ENCODE results near the gene GREM2. TPM values are rescaled to one million over a fixed set of nuclear protein-coding genes. Genes with fewer than 3 reads are reported as not detected.

The GREM2 gene
- total and polyA plus RNA-seq, 2 donors (not counting 3 experiments of a cell fraction or from before 2014, with no cell fraction given): not detected

DNA sequence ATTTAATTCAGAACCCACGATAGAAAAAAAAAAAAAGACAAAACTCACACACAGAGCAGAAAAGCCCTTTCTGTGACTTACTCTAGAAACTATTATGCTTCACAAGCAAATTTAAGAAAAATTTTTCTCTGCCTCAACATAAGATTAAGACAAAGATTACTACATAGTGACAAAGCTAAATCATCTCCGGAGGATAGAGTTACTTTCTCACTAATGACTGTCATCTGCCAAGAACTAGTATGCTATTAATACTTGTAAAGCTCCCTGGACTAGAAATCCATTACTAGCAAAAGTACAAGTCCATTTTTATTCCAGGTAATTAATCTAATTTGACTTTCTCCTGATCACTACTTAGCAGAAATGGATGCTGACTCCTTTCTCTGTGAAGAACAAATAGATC, 25.9 kb downstream of the GREM2 start:
- intact Hi-C loops (cut with micrococcal nuclease) (no loop called here), dilution Hi-C loops (cut with MboI; ENCODE audit: extremely low pct_ligation_motif_present, low sequenced_read_pairs) (no loop called here)
- H3K36me3 ChIP-seq (ENCODE audit: control insufficient read depth in 2 of 2, extremely low read depth in 1 of 2, insufficient read depth in 2 of 2, low read length in 2 of 2): no peaks in the 10 kb centered on the region
- POLR2A ChIA-PET: no interaction called here
- no peaks in the 10 kb centered on the region for H4K20me1 ChIP-seq (replicated peaks; ENCODE audit: control insufficient read depth, extremely low read depth, insufficient read depth, low read length)
- no peak overlapping the region for H2AFZ ChIP-seq (ENCODE audit: low read depth, low read length)
- no peaks in the 10 kb centered on the region for H3K9me1 ChIP-seq (replicated peaks; ENCODE audit: control insufficient read depth, extremely low read depth, insufficient read depth, low read length)
- peaks cover 2% of the 10 kb centered on the region for H3K9me3 ChIP-seq (replicated peaks; ENCODE audit: control insufficient read depth, insufficient read depth, low read length)
- no peak overlapping the region for H3K9ac ChIP-seq (replicated peaks; ENCODE audit: extremely low read depth, insufficient read depth, low read length)
- H3K4me1 ChIP-seq (ENCODE audit: control insufficient read depth, extremely low read depth, insufficient read depth, low read length): no peaks in the 10 kb centered on the region
- DNase-seq (ENCODE audit: low read depth, low spot score) (no peak), FAIRE-seq (no peak)
- H3K4me3 ChIP-seq (replicated peaks in 1 of 3; ENCODE audit: insufficient read depth in 1 of 3, low read depth in 1 of 3, low read length in 3 of 3): no peak overlapping the region
- no peak overlapping the region for H3K4me2 ChIP-seq (ENCODE audit: insufficient read depth, low read length)
- H3K79me2 ChIP-seq (ENCODE audit: control insufficient read depth, insufficient read depth, low read length): no peaks in the 10 kb centered on the region
- CTCF ChIA-PET: interaction anchor here (0.7 kb wide), 2 partner anchors 59 to 1276 kb away, joined by 3 read pairs; no protein-coding TSS in a partner anchor
- no peak for TF ChIP-seq FOS (IDR thresholded peaks at IDR 0.05; ENCODE audit: borderline replicate concordance, insufficient read depth, low read length)
- TF ChIP-seq, protein P1, sequence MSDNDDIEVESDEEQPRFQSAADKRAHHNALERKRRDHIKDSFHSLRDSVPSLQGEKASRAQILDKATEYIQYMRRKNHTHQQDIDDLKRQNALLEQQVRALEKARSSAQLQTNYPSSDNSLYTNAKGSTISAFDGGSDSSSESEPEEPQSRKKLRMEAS (IDR thresholded peaks at IDR 0.05; ENCODE audit: insufficient read depth, insufficient read length): no peak
- TF ChIP-seq, protein P2, sequence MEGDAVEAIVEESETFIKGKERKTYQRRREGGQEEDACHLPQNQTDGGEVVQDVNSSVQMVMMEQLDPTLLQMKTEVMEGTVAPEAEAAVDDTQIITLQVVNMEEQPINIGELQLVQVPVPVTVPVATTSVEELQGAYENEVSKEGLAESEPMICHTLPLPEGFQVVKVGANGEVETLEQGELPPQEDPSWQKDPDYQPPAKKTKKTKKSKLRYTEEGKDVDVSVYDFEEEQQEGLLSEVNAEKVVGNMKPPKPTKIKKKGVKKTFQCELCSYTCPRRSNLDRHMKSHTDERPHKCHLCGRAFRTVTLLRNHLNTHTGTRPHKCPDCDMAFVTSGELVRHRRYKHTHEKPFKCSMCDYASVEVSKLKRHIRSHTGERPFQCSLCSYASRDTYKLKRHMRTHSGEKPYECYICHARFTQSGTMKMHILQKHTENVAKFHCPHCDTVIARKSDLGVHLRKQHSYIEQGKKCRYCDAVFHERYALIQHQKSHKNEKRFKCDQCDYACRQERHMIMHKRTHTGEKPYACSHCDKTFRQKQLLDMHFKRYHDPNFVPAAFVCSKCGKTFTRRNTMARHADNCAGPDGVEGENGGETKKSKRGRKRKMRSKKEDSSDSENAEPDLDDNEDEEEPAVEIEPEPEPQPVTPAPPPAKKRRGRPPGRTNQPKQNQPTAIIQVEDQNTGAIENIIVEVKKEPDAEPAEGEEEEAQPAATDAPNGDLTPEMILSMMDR (IDR thresholded peaks at IDR 0.05; ENCODE audit: extremely low read depth in 1 of 2, insufficient read depth in 1 of 2, low read depth in 1 of 2, low read length in 2 of 2): no peak
- no peak for TF ChIP-seq MYC (IDR thresholded peaks at IDR 0.05; ENCODE audit: low read depth, low read length)
- no peaks in the 10 kb centered on the region for H3K27me3 ChIP-seq (ENCODE audit: control insufficient read depth in 2 of 2, insufficient read depth in 2 of 2, low read length in 2 of 2)
- H3K27ac ChIP-seq (ENCODE audit: insufficient read depth, low read depth, low read length): no peak overlapping the region
- no TSS peak for BruUV-seq (replicated peaks)

DNA sequence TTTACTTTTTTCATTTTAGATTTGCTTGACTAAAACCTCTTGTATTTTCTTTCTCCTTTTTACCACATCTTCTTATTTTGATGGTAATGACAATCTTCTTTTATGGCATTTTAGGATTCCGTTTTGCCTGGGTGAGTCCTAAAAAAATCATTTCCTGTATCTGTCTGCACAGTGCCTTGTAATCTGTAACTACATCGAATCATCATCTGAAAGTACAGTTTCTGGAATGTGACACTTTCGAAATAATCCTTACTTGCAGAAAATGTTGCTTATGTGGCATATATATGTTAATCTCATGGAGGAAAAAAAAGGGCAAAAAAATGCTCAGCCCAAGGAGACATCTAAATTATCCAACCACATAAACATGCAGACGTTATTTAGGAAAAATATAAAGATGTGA, 29.0 kb downstream of the GREM2 start:
- Histone ChIP-seq H3K9me1 (replicated peaks; ENCODE audit: control insufficient read depth, extremely low read depth, insufficient read depth, low read length) (no peaks in the 10 kb centered on the region), H3K79me2 (ENCODE audit: control insufficient read depth, insufficient read depth, low read length) (no peaks in the 10 kb centered on the region), H3K9ac (replicated peaks; ENCODE audit: extremely low read depth, insufficient read depth, low read length) (no peak overlapping the region), H2AFZ (ENCODE audit: low read depth, low read length) (no peak overlapping the region), H3K4me1 (ENCODE audit: control insufficient read depth, extremely low read depth, insufficient read depth, low read length) (no peaks in the 10 kb centered on the region), H3K27me3 (ENCODE audit: control insufficient read depth in 2 of 2, insufficient read depth in 2 of 2, low read length in 2 of 2) (no peaks in the 10 kb centered on the region), H3K9me3 (replicated peaks; ENCODE audit: control insufficient read depth, insufficient read depth, low read length) (peaks cover 2% of the 10 kb centered on the region), H3K27ac (ENCODE audit: insufficient read depth, low read depth, low read length) (no peak overlapping the region), H3K36me3 (ENCODE audit: control insufficient read depth in 2 of 2, extremely low read depth in 1 of 2, insufficient read depth in 2 of 2, low read length in 2 of 2) (no peaks in the 10 kb centered on the region), H3K4me3 (replicated peaks in 1 of 3; ENCODE audit: insufficient read depth in 1 of 3, low read depth in 1 of 3, low read length in 3 of 3) (no peak overlapping the region), H3K4me2 (ENCODE audit: insufficient read depth, low read length) (no peak overlapping the region), H4K20me1 (replicated peaks; ENCODE audit: control insufficient read depth, extremely low read depth, insufficient read depth, low read length) (no peaks in the 10 kb centered on the region)
- no peak for DNase-seq (ENCODE audit: low read depth, low spot score)
- CTCF ChIA-PET: no interaction called here
- FAIRE-seq: no peak
- BruUV-seq (replicated peaks): no TSS peak
- POLR2A ChIA-PET: no interaction called here
- dilution Hi-C loops (cut with MboI; ENCODE audit: extremely low pct_ligation_motif_present, low sequenced_read_pairs): no loop called here
- TF ChIP-seq GATA2 (IDR thresholded peaks at IDR 0.05; ENCODE audit: insufficient read depth, insufficient read length, low read depth, low read length): no peak
- TF ChIP-seq EZH2 (IDR thresholded peaks at IDR 0.05; ENCODE audit: borderline replicate concordance, low read depth, low read length, severe bottlenecking): no peak
- TF ChIP-seq POLR2A (IDR thresholded peaks at IDR 0.05; ENCODE audit: low read depth, low read length): no peak
- TF ChIP-seq POLR2AphosphoS5 (IDR thresholded peaks at IDR 0.05; ENCODE audit: insufficient read depth, low read depth, low read length): no peak
- TF ChIP-seq FOS (IDR thresholded peaks at IDR 0.05; ENCODE audit: borderline replicate concordance, insufficient read depth, low read length): no peak
- TF ChIP-seq MYC (IDR thresholded peaks at IDR 0.05; ENCODE audit: low read depth, low read length): no peak
- TF ChIP-seq, protein P1 (IDR thresholded peaks at IDR 0.05; ENCODE audit: insufficient read depth, insufficient read length): no peak
- TF ChIP-seq, protein P2 (IDR thresholded peaks at IDR 0.05; ENCODE audit: extremely low read depth in 1 of 2, insufficient read depth in 1 of 2, low read depth in 1 of 2, low read length in 2 of 2): no peak
- TF ChIP-seq JUN (IDR thresholded peaks at IDR 0.05; ENCODE audit: borderline replicate concordance, insufficient read depth, insufficient read length, low read depth): no peak
- intact Hi-C loops (cut with micrococcal nuclease): no loop called here
